Coronary artery (tissue), 2 donors: ENCODE data around the gene ICA1.

ENCODE experiments used
- DNase-seq: peaks from one replicate; pipeline ENCODE4 v3.0.0-alpha.2; 2017; ENCODE audit warnings: low spot score
- H3K27ac ChIP-seq, 2 donors: fragments of 200-600 bp; sonication (generic); one replicate each; pipeline ENCODE4 v1.5.1; 2016 to 2019
- H3K4me3 ChIP-seq: fragments of 200-600 bp; sonication (generic); 2 replicates; pipeline ENCODE4 v1.5.1; 2016; ENCODE audit warnings: mild to moderate bottlenecking, moderate library complexity
- CTCF ChIP-seq: fragments of 200-600 bp; sonication (generic); IDR thresholded peaks from one replicate; pipeline ENCODE4 v1.5.1; 2019; ENCODE audit warnings: antibody characterized with exemption

The ICA1 gene

GRCh38 chr7:8161364-8161828 lies 100.6 kb downstream of the ICA1 start:
- Histone ChIP-seq H3K4me3 (no peak overlapping the region), H3K27ac (no peak overlapping the region)
- no peak for DNase-seq
- no peak for TF ChIP-seq CTCF

- no peak for TF ChIP-seq CTCF
- no peak for DNase-seq
- Histone ChIP-seq H3K27ac (no peak overlapping the region), H3K4me3 (no peak overlapping the region)
These were observed 101.1 kb downstream of the ICA1 start for GRCh38 chr7:8160779-8161345.

GRCh38 chr7:8160250-8160649 lies 101.7 kb downstream of the ICA1 start:
- H3K27ac ChIP-seq: no peak overlapping the region
- no peak overlapping the region for H3K4me3 ChIP-seq
- DNase-seq: no peak
- TF ChIP-seq CTCF: no peak

- no peak for TF ChIP-seq CTCF
- Histone ChIP-seq H3K4me3 (no peak overlapping the region), H3K27ac (no peak overlapping the region)
- DNase-seq: no peak
These were observed 102.4 kb downstream of the ICA1 start for GRCh38 chr7:8159595-8159994.

GRCh38 chr7:8157296-8157695 lies 104.7 kb downstream of the ICA1 start:
- TF ChIP-seq CTCF: no peak
- Histone ChIP-seq H3K27ac (no peak overlapping the region), H3K4me3 (no peak overlapping the region)
- no peak for DNase-seq

- DNase-seq: no peak
- TF ChIP-seq CTCF: no peak
- Histone ChIP-seq H3K4me3 (no peak overlapping the region), H3K27ac (no peak overlapping the region)
These were observed 106.1 kb downstream of the ICA1 start for GRCh38 chr7:8155836-8156235.

- no peak overlapping the region for H3K4me3 ChIP-seq
- DNase-seq: no peak
- H3K27ac ChIP-seq: no peak overlapping the region
- no peak for TF ChIP-seq CTCF
These were observed 107.7 kb downstream of the ICA1 start for GRCh38 chr7:8154272-8154671.
